Natural killer cell (primary cell): ENCODE results near the gene NRAP. TPM values are rescaled to one million over a fixed set of nuclear protein-coding genes. Genes with fewer than 3 reads are reported as not detected.

ENCODE experiments used
- ATAC-seq, 3 donors: fragments of 150-1000 bp in 2 of 3; fragments of 200-7000 bp in 1 of 3; cut with Tn5 transposase; 1 replicate in 1 of 3; 2 replicates in 2 of 3; pipeline ENCODE4 v1.10.0; 2021; ENCODE audit warnings: mild to moderate bottlenecking in 2 of 3, moderate library complexity in 2 of 3
- DNase-seq, 2 donors: peaks; one replicate each; pipeline versions ENCODE4 v3.0.0 to v3.0.0-alpha.2; 2013 to 2021; ENCODE audit warnings: mixed read lengths in 1 of 2
- H3K27ac ChIP-seq: one replicate; pipeline ENCODE4 v1.5.1; 2013; ENCODE audit warnings: mild to moderate bottlenecking, low read length
- H3K27me3 ChIP-seq: one replicate; pipeline ENCODE4 v1.6.1; 2013; ENCODE audit warnings: low read length; ENCODE audit not compliant: control insufficient read depth, insufficient read depth
- H3K36me3 ChIP-seq: one replicate; pipeline ENCODE4 v1.6.1; 2013; ENCODE audit warnings: low read length; ENCODE audit not compliant: control insufficient read depth, insufficient read depth
- H3K4me1 ChIP-seq: one replicate; pipeline ENCODE4 v1.6.1; 2013; ENCODE audit warnings: low read length; ENCODE audit not compliant: control insufficient read depth, insufficient read depth
- H3K4me3 ChIP-seq: one replicate; pipeline ENCODE4 v1.5.1; 2013; ENCODE audit warnings: low read length
- H3K9me3 ChIP-seq: one replicate; pipeline ENCODE4 v1.6.1; 2013; ENCODE audit warnings: low read length; ENCODE audit not compliant: control insufficient read depth, insufficient read depth
- H3K27ac Mint-ChIP-seq, 2 donors: one replicate each; pipeline ENCODE4 v1.8.0; 2022; ENCODE audit warnings: mild to moderate bottlenecking in 2 of 2, mixed read lengths in 2 of 2, moderate library complexity in 1 of 2
- H3K27me3 Mint-ChIP-seq, 2 donors: one replicate each; pipeline ENCODE4 v1.8.0; 2022; ENCODE audit warnings: low read depth in 2 of 2, mixed read lengths in 2 of 2
- H3K36me3 Mint-ChIP-seq: one replicate; pipeline ENCODE4 v1.8.0; 2022; ENCODE audit warnings: mixed read lengths
- H3K4me1 Mint-ChIP-seq, 2 donors: one replicate each; pipeline ENCODE4 v1.8.0; 2022; ENCODE audit warnings: mixed read lengths in 2 of 2
- H3K4me3 Mint-ChIP-seq: one replicate; pipeline ENCODE4 v1.8.0; 2022; ENCODE audit warnings: mild to moderate bottlenecking, moderate library complexity, mixed read lengths
- H3K9me3 Mint-ChIP-seq, 2 donors: one replicate each; pipeline ENCODE4 v1.8.0; 2022; ENCODE audit warnings: mixed read lengths in 2 of 2
- WGBS: methylation state at CpG from one replicate; pipeline ENCODE4 v1.1.7; 2013; ENCODE audit warnings: missing lambda C conversion rate; ENCODE audit not compliant: insufficient coverage; 5-methylcytosine and 5-hydroxymethylcytosine counted together
- intact Hi-C: fragments of 100-400 bp; cut with micrococcal nuclease; formaldehyde crosslinking; loops from one replicate; pipeline ENCODE4 v1.14.2; 2022
- total RNA-seq, 4 donors: library from RNA; stranded (reverse); fragments of 120-200 nt in 1 of 4; gene quantifications; one replicate each; pipeline versions ENCODE4 v1.2.3 to v1.2.4, GENCODE V29; 2013 to 2022
- TF ChIP-seq, protein P1 (sequence below): fragments of 200-600 bp; IDR thresholded peaks from one replicate; pipeline ENCODE4 v1.8.0; 2022; ENCODE audit warnings: antibody characterized with exemption

Gene NRAP
- total RNA-seq, 3 donors from 2014 or later (not counting 1 experiment from before 2014, with no cell fraction given) = not detected

GRCh38 chr10:113689574-113689973, 25.7 kb upstream of the NRAP start:
- Mint-ChIP-seq H3K36me3 (peaks cover 30% of the 10 kb centered on the region), H3K27ac (peak overlapping the region; percentile 71 to 76), H3K9me3 (peaks cover 11 to 17% of the 10 kb centered on the region in 2 donors), H3K4me3 (peak overlapping the region; percentile 63), H3K27me3 (no peaks in the 10 kb centered on the region), H3K4me1 (peaks cover 38 to 41% of the 10 kb centered on the region in 2 donors)
- no peak for ATAC-seq
- Histone ChIP-seq H3K9me3 (peaks cover 15% of the 10 kb centered on the region), H3K4me3 (no peak overlapping the region), H3K27me3 (no peaks in the 10 kb centered on the region), H3K36me3 (peaks cover 9% of the 10 kb centered on the region), H3K27ac (no peak overlapping the region), H3K4me1 (no peaks in the 10 kb centered on the region)
- TF ChIP-seq, protein P1, sequence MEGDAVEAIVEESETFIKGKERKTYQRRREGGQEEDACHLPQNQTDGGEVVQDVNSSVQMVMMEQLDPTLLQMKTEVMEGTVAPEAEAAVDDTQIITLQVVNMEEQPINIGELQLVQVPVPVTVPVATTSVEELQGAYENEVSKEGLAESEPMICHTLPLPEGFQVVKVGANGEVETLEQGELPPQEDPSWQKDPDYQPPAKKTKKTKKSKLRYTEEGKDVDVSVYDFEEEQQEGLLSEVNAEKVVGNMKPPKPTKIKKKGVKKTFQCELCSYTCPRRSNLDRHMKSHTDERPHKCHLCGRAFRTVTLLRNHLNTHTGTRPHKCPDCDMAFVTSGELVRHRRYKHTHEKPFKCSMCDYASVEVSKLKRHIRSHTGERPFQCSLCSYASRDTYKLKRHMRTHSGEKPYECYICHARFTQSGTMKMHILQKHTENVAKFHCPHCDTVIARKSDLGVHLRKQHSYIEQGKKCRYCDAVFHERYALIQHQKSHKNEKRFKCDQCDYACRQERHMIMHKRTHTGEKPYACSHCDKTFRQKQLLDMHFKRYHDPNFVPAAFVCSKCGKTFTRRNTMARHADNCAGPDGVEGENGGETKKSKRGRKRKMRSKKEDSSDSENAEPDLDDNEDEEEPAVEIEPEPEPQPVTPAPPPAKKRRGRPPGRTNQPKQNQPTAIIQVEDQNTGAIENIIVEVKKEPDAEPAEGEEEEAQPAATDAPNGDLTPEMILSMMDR = no peak
- intact Hi-C loops = no loop called here
- 88% methylated on average over 3 of the region's 3 CpGs for WGBS
- no peak for DNase-seq

DNA sequence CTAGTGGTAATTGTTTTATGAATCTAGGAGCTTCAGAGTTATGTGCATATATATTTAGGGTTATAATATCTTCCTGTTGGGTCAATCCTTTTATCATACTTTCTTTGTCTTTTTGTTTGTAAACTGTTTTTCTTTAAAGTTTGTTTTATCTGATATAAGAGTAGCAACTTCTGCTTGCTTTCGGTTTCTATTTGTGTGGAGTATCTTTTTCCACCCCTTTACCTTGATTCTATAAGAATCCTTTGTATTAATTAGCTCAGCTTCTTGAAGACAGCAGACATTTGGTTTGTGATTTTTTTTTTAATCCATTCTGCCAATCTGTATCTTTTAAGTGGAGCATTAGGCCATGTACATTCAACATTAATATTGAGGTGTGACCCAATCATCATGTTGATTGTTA, 25.2 kb upstream of the NRAP start:
- H3K27me3 ChIP-seq = no peaks in the 10 kb centered on the region
- WGBS = no CpG with 5 or more reads among the region's 1 CpG
- peaks cover 9% of the 10 kb centered on the region for H3K36me3 ChIP-seq
- peak overlapping the region; percentile 63 for H3K4me3 Mint-ChIP-seq
- TF ChIP-seq, protein P1 = no peak
- H3K4me3 ChIP-seq = no peak overlapping the region
- peaks cover 15% of the 10 kb centered on the region for H3K9me3 ChIP-seq
- ATAC-seq (peak in 1 of 3 donors; percentile 26), DNase-seq (peak in 1 of 2 donors; percentile 11)
- intact Hi-C loops = no loop called here
- H3K27ac Mint-ChIP-seq = peak overlapping the region; percentile 71 to 76
- no peaks in the 10 kb centered on the region for H3K27me3 Mint-ChIP-seq
- peaks cover 11 to 17% of the 10 kb centered on the region in 2 donors for H3K9me3 Mint-ChIP-seq
- H3K36me3 Mint-ChIP-seq = peaks cover 28% of the 10 kb centered on the region
- no peak overlapping the region for H3K27ac ChIP-seq
- no peaks in the 10 kb centered on the region for H3K4me1 ChIP-seq
- peaks cover 43 to 46% of the 10 kb centered on the region in 2 donors for H3K4me1 Mint-ChIP-seq

DNA sequence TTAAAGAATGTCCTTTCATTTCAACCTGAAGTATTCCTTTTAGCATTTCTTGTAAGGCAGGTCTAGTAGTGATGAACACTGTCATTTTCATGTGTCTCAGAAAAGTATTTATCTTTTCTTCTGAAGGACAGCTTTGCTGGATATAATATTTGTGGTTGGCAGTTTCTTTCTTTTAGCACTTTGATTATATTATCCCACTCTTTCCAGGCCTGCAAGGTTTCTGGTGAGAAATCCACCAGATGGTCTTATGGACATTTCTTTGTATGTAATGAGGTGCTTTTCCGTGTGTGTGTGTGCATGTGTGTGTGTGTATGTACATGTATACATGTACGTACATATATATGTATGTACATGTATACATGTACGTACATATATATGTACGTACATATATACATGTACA, 23.2 kb upstream of the NRAP start:
- intact Hi-C loops = no loop called here
- Histone ChIP-seq H3K36me3 (peaks cover under 1% of the 10 kb centered on the region), H3K27me3 (no peaks in the 10 kb centered on the region), H3K4me3 (no peak overlapping the region), H3K27ac (no peak overlapping the region), H3K4me1 (peaks cover 4% of the 10 kb centered on the region), H3K9me3 (peaks cover 3% of the 10 kb centered on the region)
- H3K27me3 Mint-ChIP-seq = no peaks in the 10 kb centered on the region
- peaks cover 53 to 59% of the 10 kb centered on the region in 2 donors for H3K4me1 Mint-ChIP-seq
- H3K27ac Mint-ChIP-seq = no peak overlapping the region
- DNase-seq (no peak), ATAC-seq (no peak)
- peaks cover 13% of the 10 kb centered on the region for H3K36me3 Mint-ChIP-seq
- no peak overlapping the region for H3K4me3 Mint-ChIP-seq
- no CpG with 5 or more reads among the region's 4 CpGs for WGBS
- peaks cover 3 to 11% of the 10 kb centered on the region in 2 donors for H3K9me3 Mint-ChIP-seq
- TF ChIP-seq, protein P1 = no peak

DNA sequence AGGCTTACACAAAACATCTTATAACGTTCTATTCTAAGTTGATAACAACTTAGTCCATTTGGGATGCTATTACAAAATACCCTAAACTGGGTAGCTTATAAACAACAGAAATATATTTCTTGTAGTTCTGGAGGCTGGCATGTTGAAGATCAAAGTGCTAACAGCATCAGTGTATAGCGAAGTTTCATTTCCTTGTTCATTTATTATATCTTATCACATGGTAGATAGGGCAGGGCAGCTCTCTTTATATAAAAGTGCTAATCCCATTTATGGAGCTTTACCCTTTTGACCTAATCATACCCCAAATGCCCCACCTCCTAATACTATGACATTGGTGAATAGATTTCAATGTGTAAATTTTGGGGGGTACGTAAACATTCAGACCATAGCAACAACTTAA, 22.2 kb upstream of the NRAP start:
- Histone ChIP-seq H3K9me3 (no peaks in the 10 kb centered on the region), H3K27ac (no peak overlapping the region), H3K4me1 (peaks cover 10% of the 10 kb centered on the region), H3K4me3 (no peak overlapping the region), H3K36me3 (no peaks in the 10 kb centered on the region), H3K27me3 (no peaks in the 10 kb centered on the region)
- TF ChIP-seq, protein P1 = no peak
- H3K4me1 Mint-ChIP-seq = peaks cover 63 to 68% of the 10 kb centered on the region in 2 donors
- no peak overlapping the region for H3K4me3 Mint-ChIP-seq
- no peaks in the 10 kb centered on the region for H3K27me3 Mint-ChIP-seq
- intact Hi-C loops = no loop called here
- no CpG with 5 or more reads among the region's 3 CpGs for WGBS
- H3K27ac Mint-ChIP-seq = no peak overlapping the region
- ATAC-seq = no peak
- no peak for DNase-seq
- H3K9me3 Mint-ChIP-seq = peaks cover 3 to 11% of the 10 kb centered on the region in 2 donors
- H3K36me3 Mint-ChIP-seq = peaks cover 13% of the 10 kb centered on the region
